ENCODE measurements around the gene UACA.
"Not testable (repeated sequence)": the region's sequence is repeated elsewhere in the genome, so short reads cannot be mapped to it uniquely, and the experiment has no call there.

UACA gene

GRCh38 chr15:70665599-70665998, 97.8 kb downstream of the UACA start:
- TF ChIP-seq, protein P1, sequence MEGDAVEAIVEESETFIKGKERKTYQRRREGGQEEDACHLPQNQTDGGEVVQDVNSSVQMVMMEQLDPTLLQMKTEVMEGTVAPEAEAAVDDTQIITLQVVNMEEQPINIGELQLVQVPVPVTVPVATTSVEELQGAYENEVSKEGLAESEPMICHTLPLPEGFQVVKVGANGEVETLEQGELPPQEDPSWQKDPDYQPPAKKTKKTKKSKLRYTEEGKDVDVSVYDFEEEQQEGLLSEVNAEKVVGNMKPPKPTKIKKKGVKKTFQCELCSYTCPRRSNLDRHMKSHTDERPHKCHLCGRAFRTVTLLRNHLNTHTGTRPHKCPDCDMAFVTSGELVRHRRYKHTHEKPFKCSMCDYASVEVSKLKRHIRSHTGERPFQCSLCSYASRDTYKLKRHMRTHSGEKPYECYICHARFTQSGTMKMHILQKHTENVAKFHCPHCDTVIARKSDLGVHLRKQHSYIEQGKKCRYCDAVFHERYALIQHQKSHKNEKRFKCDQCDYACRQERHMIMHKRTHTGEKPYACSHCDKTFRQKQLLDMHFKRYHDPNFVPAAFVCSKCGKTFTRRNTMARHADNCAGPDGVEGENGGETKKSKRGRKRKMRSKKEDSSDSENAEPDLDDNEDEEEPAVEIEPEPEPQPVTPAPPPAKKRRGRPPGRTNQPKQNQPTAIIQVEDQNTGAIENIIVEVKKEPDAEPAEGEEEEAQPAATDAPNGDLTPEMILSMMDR (conservative IDR thresholded peaks at IDR 0.05): no peak
- H3K27ac ChIP-seq: no peak overlapping the region

- no peak overlapping the region for H3K27ac ChIP-seq
- TF ChIP-seq, protein P1 (conservative IDR thresholded peaks at IDR 0.05): no peak
Observed at GRCh38 chr15:70664494-70664893, 98.9 kb downstream of the UACA start.

- not testable (repeated sequence) for H3K27ac ChIP-seq
Observed at GRCh38 chr15:70663069-70663468, 100.3 kb downstream of the UACA start.

DNA sequence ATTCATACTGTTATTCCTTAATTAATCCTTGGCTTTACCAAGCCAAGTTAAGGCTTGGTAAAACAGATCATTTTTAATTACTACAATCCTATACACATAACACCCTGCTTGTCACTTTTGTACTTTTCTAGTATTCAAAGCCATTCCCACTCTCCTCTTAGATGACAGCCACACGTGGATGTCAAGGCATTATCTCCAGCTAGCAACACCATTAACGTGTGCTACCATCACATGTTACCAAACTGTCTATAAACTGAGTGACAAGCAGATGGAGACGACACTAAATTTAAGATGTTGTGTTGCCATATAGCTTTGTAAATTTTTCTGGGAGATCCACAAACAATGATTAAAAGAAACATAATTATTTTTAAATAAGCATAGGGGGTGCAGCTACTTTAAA, 103.7 kb downstream of the UACA start:
- TF ChIP-seq, protein P1 (conservative IDR thresholded peaks at IDR 0.05): no peak
- H3K27ac ChIP-seq: no peak overlapping the region

DNA sequence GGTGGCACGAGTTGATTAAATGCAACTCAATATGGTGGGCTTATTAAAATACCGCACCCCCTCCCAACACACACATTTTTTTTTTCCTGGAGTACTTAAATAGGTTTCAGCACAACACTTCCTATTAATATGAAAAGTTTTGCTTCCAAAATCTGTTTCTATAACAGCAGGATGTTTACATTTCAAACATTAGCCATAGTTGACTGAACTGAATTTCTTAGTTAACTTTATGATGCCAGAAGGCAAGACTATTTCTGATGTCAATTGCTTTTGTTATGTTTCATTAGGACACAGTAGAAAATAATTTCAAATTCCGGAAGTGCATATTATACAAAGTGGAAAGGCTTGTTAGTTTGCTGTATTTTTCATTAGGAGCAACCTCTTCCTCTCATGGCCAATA, 104.7 kb downstream of the UACA start:
- no peak overlapping the region for H3K27ac ChIP-seq
- TF ChIP-seq, protein P1 (conservative IDR thresholded peaks at IDR 0.05): no peak

DNA sequence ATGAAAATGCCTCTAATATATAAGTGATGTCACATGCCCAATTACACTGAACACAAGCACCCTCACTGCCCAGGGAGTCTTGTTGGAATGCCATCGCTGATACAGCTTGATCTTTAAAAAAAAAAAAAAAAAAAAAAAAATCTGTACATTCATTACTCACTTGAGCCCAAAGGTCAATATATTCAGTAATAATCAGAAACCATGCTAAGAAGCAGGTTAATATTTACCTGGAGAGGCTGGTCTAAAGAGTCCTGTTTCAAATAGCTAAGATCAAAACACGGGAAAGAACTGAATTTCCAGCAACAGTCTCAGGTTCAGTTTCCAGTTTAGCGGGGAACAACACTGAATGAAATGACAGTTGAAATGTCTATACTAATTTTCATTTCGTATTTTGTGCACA, 109.9 kb downstream of the UACA start:
- TF ChIP-seq, protein P1 (conservative IDR thresholded peaks at IDR 0.05): no peak
- no peak overlapping the region for H3K27ac ChIP-seq

DNA sequence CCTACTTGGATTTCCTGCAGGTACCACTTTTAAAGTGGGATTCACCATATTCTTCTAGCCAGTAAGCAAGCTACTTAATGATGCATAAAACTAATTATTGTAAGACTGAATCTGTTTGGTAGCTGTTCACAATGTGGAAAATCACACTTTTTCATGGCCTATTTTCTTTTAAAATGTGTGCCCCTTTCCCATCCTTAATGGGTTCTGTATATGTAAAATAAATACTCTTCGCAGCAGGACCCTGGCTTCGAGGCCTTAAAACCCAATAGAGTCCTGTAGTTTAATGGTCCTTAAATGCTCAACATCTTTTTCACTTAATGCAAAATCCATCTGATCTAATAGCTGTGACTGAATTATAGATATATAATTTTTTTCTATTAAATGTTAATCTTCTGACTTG, 111.0 kb downstream of the UACA start:
- TF ChIP-seq, protein P1 (conservative IDR thresholded peaks at IDR 0.05): no peak

DNA sequence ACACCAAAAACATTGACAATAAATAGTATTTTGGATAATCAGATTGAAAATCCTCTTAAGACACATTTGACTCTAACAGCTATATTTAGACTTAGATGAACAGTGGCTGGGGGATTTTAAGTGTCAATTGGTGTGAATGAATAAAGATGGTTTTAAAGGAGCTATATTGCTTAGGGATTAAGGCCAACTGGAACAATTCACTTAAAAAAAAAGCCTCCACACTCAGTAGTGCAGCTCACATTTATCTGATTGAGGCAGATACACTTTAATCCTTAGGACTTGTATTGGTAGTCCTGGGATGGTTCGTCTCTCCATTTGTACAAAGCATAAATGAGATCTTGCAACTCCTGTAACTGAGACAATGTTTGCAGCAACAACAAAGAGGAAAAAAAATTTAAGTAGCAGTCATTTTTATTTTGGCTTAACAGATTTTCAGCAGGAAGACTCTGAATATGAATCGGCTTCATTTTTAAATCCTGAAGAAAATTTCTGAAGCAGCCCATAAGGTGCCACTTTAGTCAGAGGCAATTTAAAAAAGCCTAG, 112.0 kb downstream of the UACA start:
- no peak overlapping the region for H3K27ac ChIP-seq
- TF ChIP-seq, protein P1 (conservative IDR thresholded peaks at IDR 0.05): no peak

More for the DNA sequence above, 111.0 kb downstream of the UACA start:
- H3K27ac ChIP-seq: no peak overlapping the region

All from VCaP (cell line).